GM19467 (cell line): ENCODE measurements around the gene USP19.

Source experiments
- ATAC-seq: cut with Tn5 transposase; IDR thresholded peaks from one replicate; pipeline ENCODE4 v1.9.1; 2021; ENCODE audit warnings: mild to moderate bottlenecking, moderate library complexity; ENCODE audit not compliant: unreplicated experiment

USP19 gene

GRCh38 chr3:49120438-49121131 is at the start of gene USP19:
TSS of gene USP19 (minus strand) at chr3:49120823. CDS start at chr3:49119145, 1,678 bp downstream.
- ATAC-seq: peak; percentile 84

- ATAC-seq: no peak
Observed at GRCh38 chr3:49166752-49167556, 46.3 kb upstream of the USP19 start.

GRCh38 chr3:49165771-49166751 is 45.4 kb upstream of the USP19 start, which contains the start of gene CCDC71:
TSS of gene CCDC71 (minus strand) at chr3:49166331. CDS start at chr3:49164208, 2,123 bp downstream.
- peak; percentile 68 for ATAC-seq

- no peak for ATAC-seq
Observed at GRCh38 chr3:49164983-49165720, 44.5 kb upstream of the USP19 start.

GRCh38 chr3:49163609-49164008 is 43.0 kb upstream of the USP19 start:
- ATAC-seq: no peak

- no peak for ATAC-seq
Observed at GRCh38 chr3:49162751-49163419, 42.3 kb upstream of the USP19 start.

- ATAC-seq: no peak
Observed at GRCh38 chr3:49161808-49162530, 41.3 kb upstream of the USP19 start.

- no peak for ATAC-seq
Observed at GRCh38 chr3:49161197-49161596, 40.6 kb upstream of the USP19 start.

GRCh38 chr3:49158792-49159191 is 38.2 kb upstream of the USP19 start:
- no peak for ATAC-seq

GRCh38 chr3:49158103-49158709 is 37.6 kb upstream of the USP19 start:
- ATAC-seq: no peak

GRCh38 chr3:49157289-49157688 is 36.7 kb upstream of the USP19 start:
- no peak for ATAC-seq

GRCh38 chr3:49153349-49153912 is 32.8 kb upstream of the USP19 start:
- ATAC-seq: no peak

GRCh38 chr3:49151610-49152009 is 31.0 kb upstream of the USP19 start:
- ATAC-seq: no peak

GRCh38 chr3:49148159-49148558 is 27.5 kb upstream of the USP19 start:
- ATAC-seq: no peak

GRCh38 chr3:49140080-49140479 is 19.5 kb upstream of the USP19 start:
- no peak for ATAC-seq

- ATAC-seq: no peak
Observed at GRCh38 chr3:49135499-49135898, 14.9 kb upstream of the USP19 start.

GRCh38 chr3:49134471-49135265 is 14.0 kb upstream of the USP19 start:
- no peak for ATAC-seq
